Renal cortex interstitium (tissue), 11 donors: ENCODE data around the gene PCGF1. TPM values are rescaled to one million over a fixed set of nuclear protein-coding genes. Genes with fewer than 3 reads are reported as not detected.
A peak's percentile ranks its signal among the peaks of the same experiment; 100 is the strongest.

Experiments
- DNase-seq, 11 donors: peaks; one replicate each; pipeline ENCODE4 v3.0.0-alpha.2; 2013; ENCODE audit warnings: low read depth in 9 of 11, low spot score in 4 of 11; ENCODE audit errors: extremely low read depth in 1 of 11
- polyA plus RNA-seq, 3 donors: library from polyadenylated mRNA; unstranded; fragments of 120-200 nt; gene quantifications; one replicate each; pipeline ENCODE4 v1.2.1, GENCODE V29; 2013; ENCODE audit not compliant: insufficient read length in 3 of 3

Gene PCGF1
- polyA plus RNA-seq, 3 donors = 23.8 to 26.5 (median 24.8) TPM

- peak in 2 of 11 donors; percentile 9 to 14 for DNase-seq
Observed at GRCh38 chr2:74548285-74548899, 40.9 kb upstream of the PCGF1 start.

DNA sequence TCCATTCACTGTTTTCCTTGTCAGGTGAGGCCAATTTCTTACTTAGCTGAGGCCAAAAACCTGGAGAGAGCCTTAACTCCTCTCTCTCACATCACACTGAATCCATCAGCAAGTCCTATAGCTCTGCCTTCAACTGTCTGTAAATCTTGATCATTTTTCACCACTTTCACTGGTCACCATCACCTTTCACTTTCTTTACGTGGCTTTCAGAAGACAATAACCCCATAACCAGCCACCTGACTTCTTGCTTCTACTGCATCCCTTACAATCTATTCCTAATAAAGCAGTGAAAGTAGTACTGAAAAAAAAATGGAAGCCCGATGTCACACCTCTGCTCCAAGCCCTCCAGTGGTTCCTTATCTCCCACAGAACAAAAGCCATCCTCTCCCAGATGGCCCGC, 38.5 kb upstream of the PCGF1 start:
- DNase-seq = no peak

- DNase-seq = no peak
Observed at GRCh38 chr2:74544634-74545033, 37.1 kb upstream of the PCGF1 start.

GRCh38 chr2:74542978-74543377, 35.5 kb upstream of the PCGF1 start:
- no peak for DNase-seq

DNA sequence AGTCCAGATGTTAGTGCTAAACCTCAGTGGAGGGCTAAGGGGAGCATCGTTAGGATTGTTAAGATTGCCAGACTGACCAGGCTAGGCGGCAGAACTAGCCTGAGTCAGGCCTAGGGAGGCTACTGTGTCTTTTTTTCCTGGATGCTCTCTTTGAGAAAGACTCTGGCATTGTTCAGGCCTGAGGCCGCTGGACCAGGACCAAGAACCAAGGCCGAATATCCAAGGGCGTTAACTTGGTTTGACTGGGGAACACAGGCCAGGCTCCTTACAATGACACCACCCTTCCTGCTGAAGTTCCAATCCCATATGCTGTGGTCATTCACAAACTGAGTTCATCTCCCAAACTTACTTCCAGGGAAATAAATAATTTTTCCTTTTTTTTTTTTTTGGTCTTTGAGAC, 32.8 kb upstream of the PCGF1 start:
- no peak for DNase-seq

DNA sequence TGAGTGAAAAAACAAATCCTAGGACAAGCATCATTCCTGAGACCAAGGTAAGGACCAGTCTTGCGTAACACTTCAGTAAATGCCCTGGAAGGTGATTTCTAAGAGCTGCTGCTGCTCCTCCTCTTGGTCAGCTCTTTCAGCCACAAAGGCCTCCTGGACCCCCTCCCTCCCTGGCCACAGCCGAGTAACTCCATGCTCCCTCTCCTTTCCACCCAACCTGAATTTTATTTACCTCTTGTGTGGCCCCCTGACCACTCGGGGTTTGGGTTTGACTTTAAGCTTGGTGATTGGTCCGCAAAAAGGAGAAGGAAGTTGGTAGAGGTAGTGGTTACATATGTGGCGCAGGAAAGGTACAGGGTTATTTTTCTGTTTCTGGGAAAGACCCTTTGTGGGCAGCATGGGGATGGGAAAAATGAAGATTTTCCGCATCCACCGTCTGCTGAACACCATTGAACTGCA, 31.4 kb upstream of the PCGF1 start:
- no peak for DNase-seq

DNA sequence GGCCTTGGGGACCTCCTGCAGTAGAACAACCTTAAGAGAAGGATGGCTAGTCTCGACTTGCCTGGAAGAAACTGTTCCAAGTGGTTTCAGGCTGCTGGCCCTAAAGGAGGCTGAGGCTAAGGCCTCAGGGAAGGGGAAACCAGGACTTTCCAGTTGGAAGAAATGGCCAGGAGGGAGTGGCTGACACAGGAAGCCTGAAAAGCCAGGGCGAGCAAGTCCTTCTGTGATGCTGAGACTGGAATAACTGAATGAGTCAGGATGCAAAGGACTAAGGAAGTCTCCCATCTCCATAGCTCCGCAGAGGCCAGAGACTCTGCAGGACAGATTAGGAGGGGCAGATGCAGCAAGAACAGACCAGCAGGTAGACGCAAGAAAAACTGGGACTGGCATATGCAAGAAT, 29.6 kb upstream of the PCGF1 start:
- no peak for DNase-seq

GRCh38 chr2:74536166-74536950, 28.9 kb upstream of the PCGF1 start:
- no peak for DNase-seq

DNA sequence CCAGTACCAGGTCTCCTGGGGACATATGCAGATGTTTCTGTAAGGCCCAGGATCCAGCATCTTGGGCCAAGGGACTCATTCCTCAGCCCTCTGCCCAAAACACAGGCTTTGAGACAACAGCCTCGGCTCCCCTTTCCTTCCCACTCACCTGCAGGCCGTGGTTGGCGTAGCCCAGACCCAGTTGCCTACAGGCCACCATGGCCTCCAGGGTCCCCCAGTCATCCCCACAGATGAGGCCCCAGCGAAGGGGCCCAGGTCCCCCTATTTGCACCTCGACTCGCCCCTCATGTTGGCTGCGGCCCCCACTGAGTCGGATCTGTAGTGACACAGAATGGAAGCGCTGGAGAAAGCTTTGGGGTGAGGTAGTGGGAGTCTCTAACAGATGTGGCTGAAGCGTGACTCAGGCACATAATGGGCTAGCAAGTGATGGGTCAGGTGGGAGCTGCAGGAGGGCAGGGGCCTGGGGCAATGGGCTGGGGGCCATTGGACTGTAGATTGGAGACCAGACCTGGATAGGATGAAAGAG, 28.0 kb upstream of the PCGF1 start:
- DNase-seq = no peak

DNA sequence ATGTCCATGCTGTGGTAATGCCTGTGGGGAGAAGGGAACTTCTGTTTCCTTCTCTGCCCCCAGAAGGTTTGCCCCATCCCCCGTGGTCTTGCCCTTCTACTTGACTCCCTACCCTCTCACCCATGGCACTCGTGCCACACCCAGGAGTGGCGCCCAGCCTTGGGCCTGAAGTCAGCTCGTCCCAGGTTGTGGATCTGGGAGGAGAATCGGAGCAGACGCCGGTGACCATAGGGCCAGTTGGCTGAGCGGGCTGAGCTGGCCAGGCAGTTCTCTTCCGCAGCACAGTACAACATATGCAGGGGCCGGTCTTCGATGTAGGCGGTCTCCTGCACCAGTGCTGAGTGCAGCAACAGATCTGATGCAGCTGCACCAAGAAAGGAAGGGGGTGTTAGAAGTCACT, 26.9 kb upstream of the PCGF1 start:
- DNase-seq = no peak

DNA sequence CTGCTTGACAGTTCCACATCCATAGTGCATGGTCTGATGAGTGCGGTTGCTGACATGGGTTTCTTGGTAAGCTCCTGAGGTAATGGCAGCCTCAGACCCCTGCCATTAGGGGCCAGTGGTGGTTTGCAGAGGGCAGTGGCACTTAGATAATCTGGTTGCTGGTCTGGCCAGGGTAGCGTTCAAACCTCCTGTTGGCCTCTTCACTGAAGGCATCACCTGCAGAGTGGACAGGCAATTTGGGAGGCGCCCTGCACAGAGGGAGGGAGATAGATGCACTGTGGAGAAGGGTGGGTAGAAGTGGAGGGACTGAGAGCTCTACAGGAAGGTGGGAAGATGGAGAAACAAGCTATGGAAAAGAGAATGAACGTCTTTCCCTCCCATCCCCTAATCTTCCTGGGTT, 26.0 kb upstream of the PCGF1 start:
- DNase-seq = no peak

- DNase-seq = no peak
Observed at GRCh38 chr2:74532222-74532621, 24.7 kb upstream of the PCGF1 start.

GRCh38 chr2:74531666-74532065, 24.2 kb upstream of the PCGF1 start:
- DNase-seq = no peak

GRCh38 chr2:74530239-74531187, 23.0 kb upstream of the PCGF1 start:
- DNase-seq = peak in 1 of 11 donors; percentile 33

- DNase-seq = peak; percentile 90 to 99 (median 98)
Observed at GRCh38 chr2:74529357-74530238, 22.1 kb upstream of the PCGF1 start, which contains the start of the genes AUP1 and HTRA2. AUP1 (minus strand) TSS chr2:74529706; CDS start chr2:74529629, 77 bp downstream. HTRA2 (plus strand) TSS chr2:74529933; CDS start chr2:74530007, 74 bp downstream.

- DNase-seq = no peak
Observed at GRCh38 chr2:74528600-74529356, 21.3 kb upstream of the PCGF1 start.

DNA sequence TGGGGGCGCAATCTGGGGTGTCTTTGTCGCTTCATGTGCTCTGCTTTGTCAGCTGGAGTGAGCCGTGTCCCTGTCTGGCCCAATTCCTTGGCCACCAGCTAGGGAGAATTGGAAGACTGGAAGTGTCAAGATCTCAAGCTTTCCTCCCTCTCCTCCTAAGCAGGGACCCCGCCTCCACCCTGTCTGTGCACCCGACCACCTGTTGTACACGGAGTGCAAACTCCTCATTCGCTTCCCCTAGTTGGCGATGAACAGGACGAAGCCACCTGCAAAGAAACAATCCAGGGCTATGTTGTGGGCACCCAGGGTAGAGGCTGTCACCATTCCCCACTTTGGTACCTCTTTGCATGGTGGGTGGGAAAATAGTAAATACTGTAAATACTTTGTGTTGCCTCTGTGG, 20.2 kb upstream of the PCGF1 start:
- no peak for DNase-seq
